ENCODE measurements around the gene ITPK1. TPM values are rescaled to one million over a fixed set of nuclear protein-coding genes. Genes with fewer than 3 reads are reported as not detected.

Gene ITPK1
- total RNA-seq, 1 donor: 25.0 TPM

- no peaks in the 10 kb centered on the region for H3K36me3 ChIP-seq (ENCODE audit: insufficient read depth, low read length)
- no peak overlapping the region for H3K27ac ChIP-seq (ENCODE audit: low read depth, low read length)
- no peaks in the 10 kb centered on the region for H4K20me1 ChIP-seq (ENCODE audit: insufficient read depth, low read length)
- no peak overlapping the region for H3K4me3 ChIP-seq (ENCODE audit: insufficient read depth, low read length)
- no peaks in the 10 kb centered on the region for H3K27me3 ChIP-seq (ENCODE audit: insufficient read depth, low read length)
- no peak overlapping the region for H2AFZ ChIP-seq (ENCODE audit: low read length)
- no peaks in the 10 kb centered on the region for H3K79me2 ChIP-seq (ENCODE audit: insufficient read depth, low read length)
- no peaks in the 10 kb centered on the region for H3K4me1 ChIP-seq (ENCODE audit: insufficient read depth, low read length)
- TF ChIP-seq CTCF (IDR thresholded peaks at IDR 0.05; ENCODE audit: extremely low read depth, low read depth, low read length): no peak
- no peak overlapping the region for H3K4me2 ChIP-seq (ENCODE audit: insufficient read depth, low read length)
- H3K9me3 ChIP-seq (ENCODE audit: low read depth, low read length): no peaks in the 10 kb centered on the region
- no peak for DNase-seq (ENCODE audit: insufficient read length, low spot score, missing footprints)
Measured at GRCh38 chr14:92895352-92895878, 220.3 kb downstream of the ITPK1 start.

DNA sequence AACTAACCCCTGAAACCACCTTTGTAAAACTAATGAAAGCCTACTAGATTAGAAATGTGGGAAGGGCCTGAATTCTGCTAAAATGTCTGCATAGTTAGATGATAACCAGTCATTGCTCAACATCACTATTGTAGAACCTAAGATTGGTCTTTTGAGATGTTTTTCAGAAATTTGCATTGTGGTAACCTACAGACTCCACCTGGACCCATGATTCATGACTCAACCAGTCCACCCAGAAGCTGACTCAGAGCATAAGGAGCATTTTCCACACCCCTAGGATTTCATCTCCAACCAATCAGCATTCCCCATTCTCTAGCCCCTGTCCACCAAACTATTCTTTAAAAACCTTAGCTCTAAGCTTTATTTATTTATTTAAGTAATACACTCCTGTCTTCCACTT is 223.1 kb downstream of the ITPK1 start:
- DNase-seq (ENCODE audit: insufficient read length, low spot score, missing footprints): no peak

DNA sequence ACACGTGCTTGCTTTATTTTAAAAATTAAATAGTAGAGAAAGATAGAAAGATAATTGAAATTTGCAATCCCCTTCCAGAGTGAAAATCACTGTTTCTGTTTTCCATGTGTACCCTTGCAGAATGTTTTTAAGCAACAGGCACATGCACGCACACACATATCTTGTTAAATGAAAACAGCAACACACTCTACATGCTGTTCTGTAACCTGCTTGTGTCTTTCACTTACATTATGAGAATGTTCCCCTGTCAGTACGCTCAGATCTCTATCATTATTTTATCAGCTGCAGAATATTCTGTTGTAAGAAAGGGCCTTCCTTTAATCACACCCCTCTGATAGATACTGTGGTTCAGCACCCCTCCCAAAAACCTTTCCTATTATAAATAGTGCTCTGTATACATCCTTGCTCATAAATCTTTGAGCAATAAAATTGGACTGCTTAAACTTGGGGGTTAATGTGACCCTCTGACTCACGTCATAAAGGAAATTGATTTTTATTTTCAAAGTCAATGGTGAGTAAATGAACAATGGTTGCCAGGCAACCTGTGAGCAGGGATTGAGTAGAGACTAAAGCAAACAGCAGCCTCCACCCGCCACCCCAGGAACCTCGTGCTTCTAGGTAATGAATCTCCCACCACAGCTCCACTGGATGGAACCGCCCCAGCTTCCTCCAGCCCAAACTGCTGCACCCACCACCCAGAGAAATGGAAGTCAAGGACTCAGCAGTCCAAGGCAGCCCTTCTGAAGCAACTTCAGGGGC is 224.7 kb downstream of the ITPK1 start:
- no peaks in the 10 kb centered on the region for H3K9me3 ChIP-seq (ENCODE audit: low read depth, low read length)
- H3K4me2 ChIP-seq (ENCODE audit: insufficient read depth, low read length): no peak overlapping the region
- H3K27me3 ChIP-seq (ENCODE audit: insufficient read depth, low read length): peaks cover 11% of the 10 kb centered on the region
- no peaks in the 10 kb centered on the region for H3K4me1 ChIP-seq (ENCODE audit: insufficient read depth, low read length)
- no peak overlapping the region for H3K27ac ChIP-seq (ENCODE audit: low read depth, low read length)
- DNase-seq (ENCODE audit: insufficient read length, low spot score, missing footprints): no peak
- H4K20me1 ChIP-seq (ENCODE audit: insufficient read depth, low read length): no peaks in the 10 kb centered on the region
- no peaks in the 10 kb centered on the region for H3K36me3 ChIP-seq (ENCODE audit: insufficient read depth, low read length)
- no peak for TF ChIP-seq CTCF (IDR thresholded peaks at IDR 0.05; ENCODE audit: extremely low read depth, low read depth, low read length)
- no peak overlapping the region for H2AFZ ChIP-seq (ENCODE audit: low read length)
- no peaks in the 10 kb centered on the region for H3K79me2 ChIP-seq (ENCODE audit: insufficient read depth, low read length)
- H3K4me3 ChIP-seq (ENCODE audit: insufficient read depth, low read length): no peak overlapping the region

More for the DNA sequence above, 223.1 kb downstream of the ITPK1 start:
- H3K4me3 ChIP-seq (ENCODE audit: insufficient read depth, low read length): no peak overlapping the region
- H3K79me2 ChIP-seq (ENCODE audit: insufficient read depth, low read length): no peaks in the 10 kb centered on the region
- H3K4me2 ChIP-seq (ENCODE audit: insufficient read depth, low read length): no peak overlapping the region
- H3K4me1 ChIP-seq (ENCODE audit: insufficient read depth, low read length): no peaks in the 10 kb centered on the region
- H3K9me3 ChIP-seq (ENCODE audit: low read depth, low read length): no peaks in the 10 kb centered on the region
- no peaks in the 10 kb centered on the region for H3K36me3 ChIP-seq (ENCODE audit: insufficient read depth, low read length)
- H4K20me1 ChIP-seq (ENCODE audit: insufficient read depth, low read length): no peaks in the 10 kb centered on the region
- H2AFZ ChIP-seq (ENCODE audit: low read length): no peak overlapping the region
- H3K27ac ChIP-seq (ENCODE audit: low read depth, low read length): no peak overlapping the region
- H3K27me3 ChIP-seq (ENCODE audit: insufficient read depth, low read length): peaks cover 3% of the 10 kb centered on the region
- TF ChIP-seq CTCF (IDR thresholded peaks at IDR 0.05; ENCODE audit: extremely low read depth, low read depth, low read length): no peak

- no peaks in the 10 kb centered on the region for H3K36me3 ChIP-seq (ENCODE audit: insufficient read depth, low read length)
- TF ChIP-seq CTCF (IDR thresholded peaks at IDR 0.05; ENCODE audit: extremely low read depth, low read depth, low read length): no peak
- H3K4me3 ChIP-seq (ENCODE audit: insufficient read depth, low read length): no peak overlapping the region
Measured at GRCh38 chr14:92888896-92889295, 226.8 kb downstream of the ITPK1 start.

More at GRCh38 chr14:92888896-92889295, 226.8 kb downstream of the ITPK1 start:
- no peak for DNase-seq (ENCODE audit: insufficient read length, low spot score, missing footprints)
- no peak overlapping the region for H3K27ac ChIP-seq (ENCODE audit: low read depth, low read length)
- no peak overlapping the region for H2AFZ ChIP-seq (ENCODE audit: low read length)
- peaks cover 12% of the 10 kb centered on the region for H3K27me3 ChIP-seq (ENCODE audit: insufficient read depth, low read length)
- H3K4me2 ChIP-seq (ENCODE audit: insufficient read depth, low read length): no peak overlapping the region
- H3K9me3 ChIP-seq (ENCODE audit: low read depth, low read length): no peaks in the 10 kb centered on the region
- no peaks in the 10 kb centered on the region for H3K79me2 ChIP-seq (ENCODE audit: insufficient read depth, low read length)
- no peaks in the 10 kb centered on the region for H4K20me1 ChIP-seq (ENCODE audit: insufficient read depth, low read length)
- H3K4me1 ChIP-seq (ENCODE audit: insufficient read depth, low read length): no peaks in the 10 kb centered on the region

All from osteoblast (primary cell).